Measurements from ENCODE around the gene ZNF552.

DNA sequence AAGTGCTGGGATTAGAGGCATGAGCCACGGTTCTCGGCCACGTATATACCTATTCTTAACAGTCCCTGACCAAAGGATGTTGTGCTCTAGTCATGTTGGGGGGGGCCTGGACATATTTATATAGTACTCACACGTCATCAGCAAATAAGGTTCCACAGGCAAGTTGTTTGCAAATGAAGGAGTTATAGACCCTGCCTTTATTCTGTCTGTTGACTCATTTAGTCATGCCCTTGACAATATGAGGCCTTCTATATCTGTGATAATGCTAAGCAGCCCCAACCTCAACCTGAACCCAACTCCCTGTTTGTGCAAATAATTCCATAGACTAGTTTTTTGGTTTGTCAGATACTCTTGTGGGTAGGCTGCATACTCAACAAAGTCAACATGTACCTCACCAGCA lies 36.4 kb downstream of the ZNF552 start:
- TF ChIP-seq, protein P1, sequence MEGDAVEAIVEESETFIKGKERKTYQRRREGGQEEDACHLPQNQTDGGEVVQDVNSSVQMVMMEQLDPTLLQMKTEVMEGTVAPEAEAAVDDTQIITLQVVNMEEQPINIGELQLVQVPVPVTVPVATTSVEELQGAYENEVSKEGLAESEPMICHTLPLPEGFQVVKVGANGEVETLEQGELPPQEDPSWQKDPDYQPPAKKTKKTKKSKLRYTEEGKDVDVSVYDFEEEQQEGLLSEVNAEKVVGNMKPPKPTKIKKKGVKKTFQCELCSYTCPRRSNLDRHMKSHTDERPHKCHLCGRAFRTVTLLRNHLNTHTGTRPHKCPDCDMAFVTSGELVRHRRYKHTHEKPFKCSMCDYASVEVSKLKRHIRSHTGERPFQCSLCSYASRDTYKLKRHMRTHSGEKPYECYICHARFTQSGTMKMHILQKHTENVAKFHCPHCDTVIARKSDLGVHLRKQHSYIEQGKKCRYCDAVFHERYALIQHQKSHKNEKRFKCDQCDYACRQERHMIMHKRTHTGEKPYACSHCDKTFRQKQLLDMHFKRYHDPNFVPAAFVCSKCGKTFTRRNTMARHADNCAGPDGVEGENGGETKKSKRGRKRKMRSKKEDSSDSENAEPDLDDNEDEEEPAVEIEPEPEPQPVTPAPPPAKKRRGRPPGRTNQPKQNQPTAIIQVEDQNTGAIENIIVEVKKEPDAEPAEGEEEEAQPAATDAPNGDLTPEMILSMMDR (IDR thresholded peaks at IDR 0.05) = no peak
- no peak for TF ChIP-seq POLR2A (IDR thresholded peaks at IDR 0.05)
- TF ChIP-seq POLR2AphosphoS5 (IDR thresholded peaks at IDR 0.05) = no peak

Measured in prostate gland (tissue), 2 donors.